DMS114 treated with DMSO at 0.1 percent for 48 hours (cell line): ENCODE measurements around the gene NPTX1.

Source experiments
- DNase-seq: peaks from one replicate; lab custom pipeline; 2025; ENCODE audit not compliant: unreplicated experiment; lab: John Stamatoyannopoulos, UW

Gene NPTX1

GRCh38 chr17:80503921-80504320, 27.5 kb upstream of the NPTX1 start:
- DNase-seq, result no peak

- DNase-seq, result no peak
These were observed 26.6 kb upstream of the NPTX1 start for GRCh38 chr17:80503031-80503430.

- DNase-seq, result no peak
These were observed 26.1 kb upstream of the NPTX1 start for GRCh38 chr17:80502578-80502877.

- no peak for DNase-seq
These were observed 25.6 kb upstream of the NPTX1 start for GRCh38 chr17:80501741-80502577.

GRCh38 chr17:80499961-80500665, 23.7 kb upstream of the NPTX1 start:
- no peak for DNase-seq

- DNase-seq, result no peak
These were observed 23.2 kb upstream of the NPTX1 start for GRCh38 chr17:80499560-80499959.

- DNase-seq, result no peak
These were observed 22.6 kb upstream of the NPTX1 start for GRCh38 chr17:80498920-80499410.

GRCh38 chr17:80498242-80498919, 22.0 kb upstream of the NPTX1 start:
- no peak for DNase-seq

GRCh38 chr17:80497726-80498241, 21.4 kb upstream of the NPTX1 start:
- DNase-seq, result no peak

- no peak for DNase-seq
These were observed 18.1 kb upstream of the NPTX1 start for GRCh38 chr17:80494547-80494946.

GRCh38 chr17:80492343-80493136, 16.1 kb upstream of the NPTX1 start:
- no peak for DNase-seq

- no peak for DNase-seq
These were observed 15.3 kb upstream of the NPTX1 start for GRCh38 chr17:80491478-80492342.

- no peak for DNase-seq
These were observed 11.1 kb upstream of the NPTX1 start for GRCh38 chr17:80487511-80487910.

- no peak for DNase-seq
These were observed 10.3 kb upstream of the NPTX1 start for GRCh38 chr17:80486692-80487091.

- no peak for DNase-seq
These were observed 9.4 kb upstream of the NPTX1 start for GRCh38 chr17:80485846-80486245.

GRCh38 chr17:80482555-80483308, 6.3 kb upstream of the NPTX1 start:
- DNase-seq, result no peak

- no peak for DNase-seq
These were observed 5.6 kb upstream of the NPTX1 start for GRCh38 chr17:80482058-80482318.

- DNase-seq, result no peak
These were observed 5.1 kb upstream of the NPTX1 start for GRCh38 chr17:80481284-80482057.

GRCh38 chr17:80480248-80480647, 3.8 kb upstream of the NPTX1 start:
- no peak for DNase-seq
